HEK293 (cell line): Measurements from ENCODE around the gene GALNT9.

ENCODE experiments used
- PATZ1 ChIP-seq: fragments of 450-650 bp; formaldehyde crosslinking; IDR thresholded peaks from 2 replicates; pipeline ENCODE4 v1.5.1; 2016; ENCODE audit warnings: missing biosample characterization, missing genetic modification characterization
- PRDM10 ChIP-seq: fragments of 450-650 bp; formaldehyde crosslinking; IDR thresholded peaks from 2 replicates; pipeline ENCODE4 v1.5.1; 2016; ENCODE audit warnings: missing biosample characterization, missing genetic modification characterization
- SETDB1 ChIP-seq: IDR thresholded peaks from one replicate; pipeline ENCODE4 v1.6.1; 2017; ENCODE audit warnings: mild to moderate bottlenecking, low read length, moderate library complexity, mixed read lengths; ENCODE audit not compliant: insufficient read length
- ZXDB ChIP-seq: fragments of 450-650 bp; formaldehyde crosslinking; IDR thresholded peaks from 2 replicates; pipeline ENCODE4 v1.5.1; 2016; ENCODE audit warnings: missing biosample characterization, missing genetic modification characterization

- TF ChIP-seq SETDB1 (no peak), ZXDB (tag by site-specific recombination) (no peak), PRDM10 (tag by site-specific recombination) (no peak), PATZ1 (tag by site-specific recombination) (no peak)
Measured at GRCh38 chr12:132296063-132296462, 33.3 kb downstream of the GALNT9 start.
